Loucy (cell line): Measurements from ENCODE around the gene TMEM94.

ENCODE experiments used
- H2AFZ ChIP-seq: fragments of 200-600 bp; sonication (generic); 2 replicates; pipeline ENCODE4 v1.6.0; 2016; ENCODE audit warnings: antibody characterized with exemption, mild to moderate bottlenecking, low read length, moderate library complexity
- H3F3A ChIP-seq: fragments of 200-600 bp; 2 replicates; pipeline ENCODE4 v1.6.0; 2016; ENCODE audit warnings: antibody characterized with exemption, low read depth, mild to moderate bottlenecking
- H3K27me3 ChIP-seq: fragments of 200-600 bp; sonication (generic); 2 replicates; pipeline ENCODE4 v1.6.1; 2014; ENCODE audit warnings: low read length, mild to moderate bottlenecking; ENCODE audit not compliant: insufficient read depth, poor library complexity, severe bottlenecking
- H3K36me3 ChIP-seq: fragments of 200-600 bp; sonication (generic); 2 replicates; pipeline ENCODE4 v1.6.1; 2016; ENCODE audit warnings: low read length; ENCODE audit not compliant: insufficient read depth
- H3K4me1 ChIP-seq: fragments of 200-600 bp; sonication (generic); 2 replicates; pipeline ENCODE4 v1.5.1; 2014; ENCODE audit warnings: low read length, mild to moderate bottlenecking; ENCODE audit not compliant: insufficient read depth, poor library complexity, severe bottlenecking
- H3K4me2 ChIP-seq: fragments of 200-600 bp; sonication (generic); 2 replicates; pipeline ENCODE4 v1.6.0; 2014; ENCODE audit warnings: antibody characterized with exemption, low read length, low read depth, mild to moderate bottlenecking; ENCODE audit not compliant: poor library complexity, severe bottlenecking
- H3K4me3 ChIP-seq: fragments of 200-600 bp; sonication (generic); 2 replicates; pipeline ENCODE4 v1.5.1; 2014; ENCODE audit warnings: low read length, mild to moderate bottlenecking, mixed read lengths; ENCODE audit not compliant: poor library complexity, severe bottlenecking
- H3K79me2 ChIP-seq: fragments of 200-600 bp; sonication (generic); 2 replicates; pipeline ENCODE4 v1.6.1; 2014; ENCODE audit warnings: low read length; ENCODE audit not compliant: insufficient read depth
- H3K9ac ChIP-seq: fragments of 200-600 bp; sonication (generic); 2 replicates; pipeline ENCODE4 v1.6.0; 2014; ENCODE audit warnings: mild to moderate bottlenecking, low read depth, low read length, moderate library complexity; ENCODE audit not compliant: poor library complexity, severe bottlenecking
- H3K9me2 ChIP-seq: fragments of 200-600 bp; sonication (generic); replicated peaks from 2 replicates; pipeline ENCODE4 v1.6.1; 2016; ENCODE audit warnings: low read depth, low read length, mixed read lengths
- H3K9me3 ChIP-seq: fragments of 200-600 bp; sonication (generic); 2 replicates; pipeline ENCODE4 v1.6.1; 2014; ENCODE audit warnings: mild to moderate bottlenecking, antibody characterized with exemption, low read length, low read depth; ENCODE audit not compliant: insufficient read depth
- H4K20me1 ChIP-seq: fragments of 200-600 bp; sonication (generic); 2 replicates; pipeline ENCODE4 v1.6.0; 2014; ENCODE audit warnings: antibody characterized with exemption, low read length, mild to moderate bottlenecking; ENCODE audit not compliant: insufficient read depth, poor library complexity, severe bottlenecking
- EZH2phosphoT487 ChIP-seq: fragments of 200-600 bp; IDR thresholded peaks from 2 replicates; pipeline ENCODE4 v1.6.1; 2018; ENCODE audit warnings: antibody characterized with exemption, mild to moderate bottlenecking, moderate library complexity, borderline replicate concordance
- TF ChIP-seq, protein P1 (sequence below): fragments of 200-600 bp; sonication (generic); conservative IDR thresholded peaks from 2 replicates; pipeline ENCODE4 v1.5.1; 2014; ENCODE audit warnings: mild to moderate bottlenecking, antibody characterized with exemption, low read length

The TMEM94 gene

DNA sequence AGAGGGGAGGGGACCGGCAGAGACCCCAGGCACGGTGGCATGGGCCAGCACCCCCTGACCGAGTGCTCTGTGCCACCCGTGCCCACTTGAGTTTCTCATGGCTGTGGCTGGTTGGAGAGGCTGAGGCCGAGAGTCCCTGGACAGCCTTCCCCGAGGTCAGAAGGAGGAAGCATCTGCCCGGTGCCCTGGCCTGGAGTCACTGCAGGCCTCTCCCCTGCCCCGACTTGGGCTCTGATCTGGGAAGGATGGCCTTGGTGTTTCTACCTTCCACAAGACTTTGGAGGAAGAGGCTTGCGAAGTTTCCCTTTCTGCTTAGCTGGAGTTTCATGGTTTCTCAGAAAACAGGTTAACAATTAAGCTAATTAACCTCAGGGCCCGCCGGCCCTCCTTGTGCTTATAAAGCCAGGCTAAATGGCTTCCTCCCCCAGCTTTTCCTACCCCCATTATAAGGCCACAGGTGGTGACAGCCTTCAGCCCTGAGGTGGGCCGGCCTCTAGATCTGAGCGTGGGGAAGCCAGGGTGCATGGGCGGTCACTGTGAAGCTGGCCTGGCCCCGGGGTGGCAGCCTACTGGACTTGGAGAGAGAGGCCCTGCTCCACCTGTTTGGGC is 86.4 kb downstream of the TMEM94 start:
- no peaks in the 10 kb centered on the region for H3K79me2 ChIP-seq
- H3K9me3 ChIP-seq, result no peaks in the 10 kb centered on the region
- no peak overlapping the region for H3K4me2 ChIP-seq
- no peak overlapping the region for H3K4me3 ChIP-seq
- TF ChIP-seq, protein P1, sequence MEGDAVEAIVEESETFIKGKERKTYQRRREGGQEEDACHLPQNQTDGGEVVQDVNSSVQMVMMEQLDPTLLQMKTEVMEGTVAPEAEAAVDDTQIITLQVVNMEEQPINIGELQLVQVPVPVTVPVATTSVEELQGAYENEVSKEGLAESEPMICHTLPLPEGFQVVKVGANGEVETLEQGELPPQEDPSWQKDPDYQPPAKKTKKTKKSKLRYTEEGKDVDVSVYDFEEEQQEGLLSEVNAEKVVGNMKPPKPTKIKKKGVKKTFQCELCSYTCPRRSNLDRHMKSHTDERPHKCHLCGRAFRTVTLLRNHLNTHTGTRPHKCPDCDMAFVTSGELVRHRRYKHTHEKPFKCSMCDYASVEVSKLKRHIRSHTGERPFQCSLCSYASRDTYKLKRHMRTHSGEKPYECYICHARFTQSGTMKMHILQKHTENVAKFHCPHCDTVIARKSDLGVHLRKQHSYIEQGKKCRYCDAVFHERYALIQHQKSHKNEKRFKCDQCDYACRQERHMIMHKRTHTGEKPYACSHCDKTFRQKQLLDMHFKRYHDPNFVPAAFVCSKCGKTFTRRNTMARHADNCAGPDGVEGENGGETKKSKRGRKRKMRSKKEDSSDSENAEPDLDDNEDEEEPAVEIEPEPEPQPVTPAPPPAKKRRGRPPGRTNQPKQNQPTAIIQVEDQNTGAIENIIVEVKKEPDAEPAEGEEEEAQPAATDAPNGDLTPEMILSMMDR, result no peak
- no peak for TF ChIP-seq EZH2phosphoT487
- no peak overlapping the region for H3K9ac ChIP-seq
- H3K36me3 ChIP-seq, result no peaks in the 10 kb centered on the region
- H2AFZ ChIP-seq, result no peak overlapping the region
- H3F3A ChIP-seq, result no peaks in the 10 kb centered on the region
- H3K4me1 ChIP-seq, result no peaks in the 10 kb centered on the region
- no peaks in the 10 kb centered on the region for H4K20me1 ChIP-seq
- H3K9me2 ChIP-seq, result no peaks in the 10 kb centered on the region
- no peaks in the 10 kb centered on the region for H3K27me3 ChIP-seq

- Histone ChIP-seq H2AFZ (no peak overlapping the region), H3K9ac (no peak overlapping the region), H3F3A (no peaks in the 10 kb centered on the region), H3K9me3 (no peaks in the 10 kb centered on the region), H3K79me2 (no peaks in the 10 kb centered on the region), H4K20me1 (no peaks in the 10 kb centered on the region), H3K9me2 (no peaks in the 10 kb centered on the region), H3K36me3 (no peaks in the 10 kb centered on the region), H3K27me3 (no peaks in the 10 kb centered on the region), H3K4me2 (no peak overlapping the region), H3K4me1 (no peaks in the 10 kb centered on the region), H3K4me3 (no peak overlapping the region)
- TF ChIP-seq, protein P1, result no peak
- TF ChIP-seq EZH2phosphoT487, result no peak
Observed at GRCh38 chr17:75544250-75544649, 87.8 kb downstream of the TMEM94 start.

- H3K9me2 ChIP-seq, result no peaks in the 10 kb centered on the region
- no peak overlapping the region for H2AFZ ChIP-seq
- no peak for TF ChIP-seq EZH2phosphoT487
- TF ChIP-seq, protein P1, result no peak
- no peaks in the 10 kb centered on the region for H3K79me2 ChIP-seq
- H3K9ac ChIP-seq, result no peak overlapping the region
- H3K4me2 ChIP-seq, result no peak overlapping the region
- H3F3A ChIP-seq, result no peaks in the 10 kb centered on the region
- no peaks in the 10 kb centered on the region for H3K4me1 ChIP-seq
- no peaks in the 10 kb centered on the region for H3K9me3 ChIP-seq
- no peaks in the 10 kb centered on the region for H3K27me3 ChIP-seq
- H3K36me3 ChIP-seq, result no peaks in the 10 kb centered on the region
- no peak overlapping the region for H3K4me3 ChIP-seq
- H4K20me1 ChIP-seq, result no peaks in the 10 kb centered on the region
Observed at GRCh38 chr17:75546181-75546580, 89.7 kb downstream of the TMEM94 start.
